KMS-11 (cell line): Measurements from ENCODE around the gene MRPL58.

Experiments
- H2AFZ ChIP-seq: fragments of 200-600 bp; sonication (generic); 2 replicates; pipeline ENCODE4 v1.6.1; 2016; ENCODE audit warnings: antibody characterized with exemption, mixed run types, low read depth
- H3K27ac ChIP-seq: fragments of 200-600 bp; sonication (generic); 2 replicates; pipeline ENCODE4 v1.6.1; 2016; ENCODE audit warnings: mild to moderate bottlenecking, mixed run types
- H3K27me3 ChIP-seq: fragments of 200-600 bp; sonication (generic); 2 replicates; pipeline ENCODE4 v1.6.1; 2017; ENCODE audit warnings: mild to moderate bottlenecking, low read depth, mixed run types, moderate library complexity; ENCODE audit not compliant: insufficient read depth
- H3K36me3 ChIP-seq: fragments of 200-600 bp; sonication (generic); 2 replicates; pipeline ENCODE4 v1.6.1; 2017; ENCODE audit warnings: mild to moderate bottlenecking, mixed run types; ENCODE audit not compliant: insufficient read depth
- H3K4me1 ChIP-seq: fragments of 200-600 bp; sonication (generic); 2 replicates; pipeline ENCODE4 v1.6.1; 2016; ENCODE audit warnings: mild to moderate bottlenecking, low read depth, mixed run types; ENCODE audit not compliant: poor library complexity, severe bottlenecking
- H3K4me2 ChIP-seq: fragments of 200-600 bp; sonication (generic); 2 replicates; pipeline ENCODE4 v1.7.0; 2016; ENCODE audit warnings: mild to moderate bottlenecking, mixed run types
- H3K4me3 ChIP-seq: fragments of 200-600 bp; sonication (generic); IDR thresholded peaks from 2 replicates; pipeline ENCODE4 v1.6.1; 2017; ENCODE audit warnings: low read depth, low read length, mixed read lengths; ENCODE audit not compliant: insufficient read depth
- H3K79me2 ChIP-seq: fragments of 200-600 bp; sonication (generic); 2 replicates; pipeline ENCODE4 v1.6.1; 2016; ENCODE audit warnings: low read depth, mixed run types; ENCODE audit not compliant: insufficient read depth
- H3K9ac ChIP-seq: fragments of 200-600 bp; sonication (generic); 2 replicates; pipeline ENCODE4 v1.6.1; 2016; ENCODE audit warnings: mild to moderate bottlenecking, mixed run types
- H4K20me1 ChIP-seq: fragments of 200-600 bp; sonication (generic); 2 replicates; pipeline ENCODE4 v1.6.1; 2016; ENCODE audit warnings: mild to moderate bottlenecking, mixed run types; ENCODE audit not compliant: insufficient read depth
- CTCF ChIP-seq: fragments of 200-600 bp; sonication (generic); conservative IDR thresholded peaks from 2 replicates; pipeline ENCODE4 v1.6.1; 2017; ENCODE audit warnings: low read depth, mild to moderate bottlenecking, antibody characterized with exemption, low read length, moderate library complexity, mixed read lengths

Gene MRPL58

GRCh38 chr17:75063201-75063600 lies 50.7 kb downstream of the MRPL58 start:
- Histone ChIP-seq H3K4me2 (no peak overlapping the region), H3K79me2 (no peaks in the 10 kb centered on the region), H3K4me3 (no peak overlapping the region), H4K20me1 (no peaks in the 10 kb centered on the region), H3K27ac (no peak overlapping the region), H3K9ac (no peak overlapping the region), H3K36me3 (peaks cover 2% of the 10 kb centered on the region; the same call in 1 of the 2 replicates), H3K27me3 (no peaks in the 10 kb centered on the region), H3K4me1 (peaks cover 39% of the 10 kb centered on the region), H2AFZ (no peak overlapping the region)
- no peak for TF ChIP-seq CTCF

DNA sequence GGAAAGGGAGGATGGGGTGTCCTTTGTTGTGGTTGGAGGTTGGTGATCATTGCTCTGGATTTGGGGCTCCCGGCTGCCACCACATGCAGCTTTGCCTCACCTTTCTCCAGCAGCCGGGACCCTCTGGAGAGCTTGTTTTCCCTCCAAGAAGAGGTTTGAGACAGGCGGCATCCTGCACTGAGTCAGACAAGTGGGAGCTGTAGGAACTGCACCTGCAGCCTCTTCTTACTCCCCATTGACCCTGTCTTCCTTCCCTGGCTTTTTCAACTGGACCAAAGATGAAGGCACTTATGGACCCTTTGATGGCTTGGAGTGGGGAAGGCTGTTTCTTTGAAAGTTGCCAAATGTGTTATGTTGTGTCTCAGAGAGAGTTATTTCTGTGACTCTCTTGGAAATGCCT lies 51.2 kb downstream of the MRPL58 start:
- no peak overlapping the region for H3K9ac ChIP-seq
- no peak overlapping the region for H3K27ac ChIP-seq
- no peaks in the 10 kb centered on the region for H3K27me3 ChIP-seq
- peaks cover 44% of the 10 kb centered on the region for H3K4me1 ChIP-seq
- H4K20me1 ChIP-seq = no peaks in the 10 kb centered on the region
- no peak overlapping the region for H3K4me3 ChIP-seq
- no peaks in the 10 kb centered on the region for H3K79me2 ChIP-seq
- no peak for TF ChIP-seq CTCF
- H3K36me3 ChIP-seq = peaks cover 2% of the 10 kb centered on the region; the same call in 1 of the 2 replicates
- no peak overlapping the region for H3K4me2 ChIP-seq
- H2AFZ ChIP-seq = no peak overlapping the region

DNA sequence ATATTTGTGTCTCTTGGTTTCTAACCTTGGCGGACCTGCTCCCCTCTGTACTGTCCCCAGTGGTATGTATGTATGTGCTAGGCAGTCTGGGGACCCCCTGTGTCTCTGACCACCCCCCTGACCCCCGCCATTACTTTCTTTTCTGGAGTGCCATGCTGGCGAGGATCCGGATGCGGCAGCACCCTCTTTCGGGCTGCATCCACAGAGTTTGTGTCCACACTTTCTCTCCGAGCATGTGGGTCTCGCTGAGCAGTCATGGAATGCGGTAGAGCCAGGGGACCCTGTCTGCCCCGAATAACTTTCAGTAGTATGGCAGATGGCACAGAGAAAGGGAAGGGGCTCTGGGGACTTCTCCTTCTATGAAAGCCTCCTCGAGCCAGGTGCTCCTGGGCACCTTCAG lies 51.6 kb downstream of the MRPL58 start:
- H2AFZ ChIP-seq = no peak overlapping the region
- H3K9ac ChIP-seq = no peak overlapping the region
- H3K4me3 ChIP-seq = no peak overlapping the region
- peak overlapping the region; percentile 93; the same call in 1 of the 2 replicates for H3K27ac ChIP-seq
- H3K36me3 ChIP-seq = peaks cover 2% of the 10 kb centered on the region; the same call in 1 of the 2 replicates
- H4K20me1 ChIP-seq = no peaks in the 10 kb centered on the region
- no peaks in the 10 kb centered on the region for H3K27me3 ChIP-seq
- no peak for TF ChIP-seq CTCF
- H3K4me2 ChIP-seq = no peak overlapping the region
- no peaks in the 10 kb centered on the region for H3K79me2 ChIP-seq
- peaks cover 47% of the 10 kb centered on the region for H3K4me1 ChIP-seq

- no peaks in the 10 kb centered on the region for H3K79me2 ChIP-seq
- no peak overlapping the region for H3K9ac ChIP-seq
- no peak overlapping the region; the same call in 1 of the 2 replicates for H3K4me2 ChIP-seq
- no peaks in the 10 kb centered on the region for H4K20me1 ChIP-seq
- TF ChIP-seq CTCF = no peak
- peak overlapping the region; percentile 93; the same call in 1 of the 2 replicates for H3K27ac ChIP-seq
- no peak overlapping the region for H3K4me3 ChIP-seq
- H3K27me3 ChIP-seq = no peaks in the 10 kb centered on the region
- H3K36me3 ChIP-seq = peaks cover 1% of the 10 kb centered on the region; the same call in 1 of the 2 replicates
- H3K4me1 ChIP-seq = peaks cover 50% of the 10 kb centered on the region
- H2AFZ ChIP-seq = no peak overlapping the region
Measured at GRCh38 chr17:75064460-75064859, 52.0 kb downstream of the MRPL58 start.
